GM21367 (cell line): ENCODE data around the gene PDAP1.
"Not testable (repeated sequence)": the region's sequence is repeated elsewhere in the genome, so short reads cannot be mapped to it uniquely, and the experiment has no call there.

Experiments used
- ATAC-seq: cut with Tn5 transposase; IDR thresholded peaks from one replicate; pipeline ENCODE4 v1.9.1; 2021; ENCODE audit not compliant: unreplicated experiment

PDAP1 gene

GRCh38 chr7:99397297-99397983 is 11.0 kb downstream of the PDAP1 start:
- no peak for ATAC-seq

GRCh38 chr7:99396418-99397296 is 11.7 kb downstream of the PDAP1 start:
- ATAC-seq, result no peak

- no peak for ATAC-seq
Measured at GRCh38 chr7:99395616-99396327, 12.6 kb downstream of the PDAP1 start.

- no peak for ATAC-seq
Measured at GRCh38 chr7:99394188-99394502, 14.3 kb downstream of the PDAP1 start.

- no peak for ATAC-seq
Measured at GRCh38 chr7:99393355-99394187, 14.8 kb downstream of the PDAP1 start.

- no peak for ATAC-seq
Measured at GRCh38 chr7:99392659-99393354, 15.6 kb downstream of the PDAP1 start.

- no peak for ATAC-seq
Measured at GRCh38 chr7:99392046-99392445, 16.4 kb downstream of the PDAP1 start.

GRCh38 chr7:99390941-99391602 is 17.3 kb downstream of the PDAP1 start:
- ATAC-seq, result no peak

- ATAC-seq, result no peak
Measured at GRCh38 chr7:99389772-99390171, 18.6 kb downstream of the PDAP1 start.

GRCh38 chr7:99387912-99388311 is 20.5 kb downstream of the PDAP1 start:
- no peak for ATAC-seq

- not testable (repeated sequence) for ATAC-seq
Measured at GRCh38 chr7:99387239-99387635, 21.2 kb downstream of the PDAP1 start.

- no peak for ATAC-seq
Measured at GRCh38 chr7:99386584-99387238, 21.7 kb downstream of the PDAP1 start.

GRCh38 chr7:99385564-99385963 is 22.8 kb downstream of the PDAP1 start:
- no peak for ATAC-seq

GRCh38 chr7:99384523-99384922 is 23.9 kb downstream of the PDAP1 start:
- no peak for ATAC-seq

- no peak for ATAC-seq
Measured at GRCh38 chr7:99383791-99384370, 24.5 kb downstream of the PDAP1 start.

- ATAC-seq, result no peak
Measured at GRCh38 chr7:99383203-99383602, 25.2 kb downstream of the PDAP1 start.

GRCh38 chr7:99381664-99382075 is 26.7 kb downstream of the PDAP1 start:
- ATAC-seq, result no peak

GRCh38 chr7:99380823-99381663 is 27.4 kb downstream of the PDAP1 start:
- peak; percentile 77 for ATAC-seq
